ENCODE measurements around the gene GSTCD.
"Not testable (repeated sequence)": the region's sequence is repeated elsewhere in the genome, so short reads cannot be mapped to it uniquely, and the experiment has no call there.

The GSTCD gene, protein sequence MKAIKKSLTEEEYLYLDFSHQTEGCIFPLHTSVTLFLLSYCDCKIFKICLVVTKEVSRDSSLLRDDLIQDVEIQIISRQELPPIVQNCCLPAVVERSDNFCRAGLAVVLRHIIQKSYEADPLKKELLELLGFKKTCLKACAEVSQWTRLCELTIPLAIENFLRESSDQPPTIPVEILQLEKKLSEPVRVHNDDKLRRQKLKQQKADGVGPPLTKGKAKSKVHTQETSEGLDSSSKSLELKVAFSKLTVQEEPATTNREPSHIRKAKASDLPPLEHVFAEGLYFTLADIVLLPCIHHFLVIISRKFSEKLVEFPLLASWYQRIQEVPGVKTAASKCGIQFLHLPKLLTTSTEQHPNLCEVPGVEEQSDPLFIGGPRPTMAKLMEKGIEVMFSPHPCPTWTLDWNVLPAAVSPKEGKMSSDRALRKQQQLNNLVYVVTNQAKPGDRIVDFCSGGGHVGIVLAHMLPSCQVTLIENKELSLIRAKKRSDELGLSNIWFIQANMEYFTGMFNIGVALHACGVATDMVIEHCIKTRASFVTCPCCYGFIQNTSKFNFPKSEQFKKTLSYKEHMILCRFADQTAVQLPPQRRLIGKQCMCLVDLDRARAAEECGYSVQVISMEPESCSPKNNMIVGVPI

DNA sequence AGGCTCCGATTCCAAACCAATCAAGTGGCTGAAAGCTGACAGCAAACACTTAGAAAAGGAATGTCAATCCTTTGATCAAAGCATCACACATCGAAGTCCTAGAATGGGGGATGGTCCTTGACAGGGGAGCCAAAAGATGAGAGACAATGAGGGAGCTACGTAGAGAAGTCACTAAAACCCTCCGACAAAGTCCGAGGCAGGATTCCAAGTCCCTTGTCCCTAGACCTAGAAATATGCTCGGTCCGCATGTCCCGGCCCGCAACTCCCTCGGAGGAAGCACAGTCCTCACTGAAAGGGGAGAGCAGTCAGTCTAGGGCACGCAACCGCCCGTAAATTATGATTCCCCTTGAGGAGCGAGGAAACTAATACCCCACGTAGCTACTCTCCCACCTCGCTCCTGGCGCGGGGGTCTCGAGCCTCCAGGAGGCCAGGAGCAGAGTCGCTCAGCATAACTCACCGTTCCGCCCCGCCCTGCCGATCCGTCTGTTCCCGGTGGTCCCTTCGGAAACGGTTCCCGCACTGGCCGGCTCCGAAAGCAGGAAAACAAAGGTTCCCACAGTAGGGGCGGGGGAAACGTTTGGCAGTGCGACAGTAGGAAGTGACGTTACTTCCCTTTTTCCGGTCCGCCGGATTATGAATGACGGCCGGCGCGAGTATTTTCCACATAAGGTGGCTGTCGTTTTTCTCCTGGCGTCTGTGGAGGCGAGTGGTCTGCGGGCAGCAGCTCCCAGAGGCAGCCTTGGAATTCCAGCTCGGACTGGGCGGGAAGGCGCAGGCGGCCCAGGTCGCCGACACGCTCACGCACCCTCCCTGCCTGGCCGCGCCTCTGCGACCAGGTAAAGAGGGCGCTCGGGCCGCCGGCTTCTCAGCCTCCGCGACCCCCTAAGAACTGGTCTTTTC, at the start of gene GSTCD, which contains the start of gene INTS12:
Gene GSTCD, plus strand, starts transcription at position 604 of the 900 bp plus-strand sequence. CDS start 8,830 bp downstream, outside the sequence.
Gene INTS12, minus strand, starts transcription at position 509 of the 900 bp plus-strand sequence. CDS start 8,684 bp downstream, outside the sequence.
- DNase-seq: peak; percentile 88 to 91

DNA sequence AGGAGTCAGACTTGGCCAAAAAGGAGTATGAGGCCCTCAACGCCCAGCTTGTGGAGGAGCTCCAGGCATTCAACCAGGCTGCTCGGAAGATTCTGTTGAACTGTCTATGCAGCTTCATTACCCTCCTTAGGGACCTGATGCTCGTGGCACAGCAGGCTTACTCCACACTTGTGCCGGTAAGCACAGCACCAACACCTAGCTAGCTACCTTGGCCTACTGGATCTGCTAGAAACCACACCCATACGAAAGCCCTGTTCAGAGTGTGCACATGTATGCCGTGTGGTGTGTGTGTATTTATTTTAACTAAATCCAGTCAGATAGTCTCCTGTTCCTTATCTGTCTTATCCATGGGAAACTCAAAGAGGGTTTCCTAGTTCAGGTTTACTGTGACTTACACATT, 49.4 kb upstream of the GSTCD start:
- DNase-seq: no peak

DNA sequence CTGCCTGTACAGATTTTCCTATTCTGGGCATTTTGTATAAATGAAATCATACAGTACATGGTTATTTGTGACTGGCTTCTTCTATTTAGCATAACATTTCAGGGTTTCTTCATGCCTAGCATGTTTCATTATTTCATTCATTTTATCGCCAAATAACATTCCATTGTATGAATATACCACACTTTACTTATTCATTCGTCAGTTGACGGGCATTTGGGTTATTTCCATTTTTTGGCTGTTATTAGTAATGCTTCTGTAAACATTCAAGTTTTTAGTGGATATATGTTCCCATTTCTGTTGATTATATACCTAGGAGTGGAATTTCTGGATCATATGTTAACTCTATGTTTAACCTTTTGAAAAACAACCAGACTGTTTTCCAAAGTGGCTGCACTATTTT, 47.6 kb upstream of the GSTCD start:
- DNase-seq: no peak

DNA sequence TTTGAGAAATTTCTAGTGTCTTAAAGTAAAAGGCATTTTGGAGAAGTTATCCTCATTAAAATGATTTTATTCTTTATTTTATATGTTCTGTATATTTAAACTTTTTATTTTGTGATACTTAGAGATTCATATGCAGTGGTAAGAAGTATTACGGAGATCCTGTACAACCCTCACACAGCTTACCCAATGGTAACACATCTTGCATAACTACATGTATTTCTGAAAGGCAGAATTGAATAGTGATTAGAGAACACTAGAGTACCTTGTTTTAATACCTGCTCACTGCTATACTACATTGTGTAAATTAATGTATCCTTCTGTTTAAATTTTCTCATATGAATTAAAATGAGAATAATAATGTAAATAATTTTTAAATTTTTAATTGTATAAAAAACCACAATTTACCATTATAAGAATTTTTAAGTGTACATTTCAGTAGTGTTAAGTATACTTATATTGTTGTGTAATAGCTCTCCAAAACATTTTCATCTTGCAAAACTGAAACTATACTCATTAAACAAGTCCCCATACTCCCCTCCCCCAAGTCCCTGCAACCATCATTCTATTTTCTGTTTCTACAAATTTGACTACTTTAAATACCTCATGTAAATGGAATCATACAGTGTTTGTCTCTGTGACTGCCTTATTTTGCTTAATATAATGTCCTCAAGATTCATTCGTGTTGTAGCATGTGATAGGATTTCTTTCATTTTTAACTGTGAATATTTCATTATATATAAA, 45.5 kb upstream of the GSTCD start:
- no peak for DNase-seq

DNA sequence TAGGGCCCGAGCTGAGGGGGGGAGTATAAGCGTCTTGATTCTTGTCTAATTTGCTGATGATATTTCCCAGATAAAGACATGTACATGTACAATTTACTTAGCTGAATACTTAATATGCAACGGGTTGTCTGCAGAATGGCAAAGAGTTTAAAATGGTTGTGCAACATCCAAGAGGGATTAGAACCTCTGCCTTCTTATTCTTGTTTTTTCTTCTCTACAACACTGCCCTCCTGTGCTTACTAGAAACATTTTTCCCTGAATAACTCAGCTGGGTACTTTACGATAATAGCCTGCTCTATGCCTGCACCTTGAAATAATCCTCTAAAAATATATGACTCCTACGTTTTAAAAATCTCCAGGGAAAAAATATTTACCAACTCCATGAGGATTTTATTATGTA, 41.9 kb upstream of the GSTCD start:
- DNase-seq: no peak

DNA sequence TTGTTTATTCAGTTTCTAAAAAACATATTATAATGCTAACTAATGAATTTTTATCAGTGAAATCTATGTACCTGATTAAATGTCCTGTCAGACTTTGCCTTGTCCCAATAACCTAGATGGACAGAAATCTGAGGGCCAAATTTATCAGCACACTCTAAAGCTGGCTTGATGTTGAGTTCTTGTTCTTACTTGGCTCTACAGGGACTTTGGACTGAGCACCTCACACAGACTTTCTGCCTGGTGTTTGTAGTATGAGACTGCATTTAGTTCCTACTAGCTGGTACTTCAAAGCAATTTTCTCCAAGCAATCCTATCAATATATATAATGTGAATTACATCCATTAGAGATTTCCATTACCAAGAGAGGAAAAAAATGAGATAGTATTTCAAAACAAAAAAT, 37.9 kb upstream of the GSTCD start:
- DNase-seq: no peak

DNA sequence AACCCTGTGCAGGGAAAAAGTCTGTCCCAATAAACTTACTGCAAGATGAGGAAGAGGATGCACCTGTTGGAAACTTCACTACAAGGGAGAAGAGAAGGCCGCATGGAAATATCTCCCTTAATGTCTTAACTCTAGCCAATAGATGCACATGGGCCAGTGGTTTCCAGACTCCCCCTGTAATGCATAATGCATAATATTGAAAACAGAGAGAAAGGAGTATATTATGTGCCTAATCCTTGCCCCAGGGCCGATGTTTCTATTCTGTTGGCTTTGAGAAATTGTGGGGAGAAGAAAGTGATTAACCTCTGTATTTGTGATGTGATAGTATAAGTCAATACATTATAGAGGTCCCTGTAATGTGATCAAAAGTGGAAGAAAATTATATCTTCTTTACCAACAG, 37.3 kb upstream of the GSTCD start:
- no peak for DNase-seq

DNA sequence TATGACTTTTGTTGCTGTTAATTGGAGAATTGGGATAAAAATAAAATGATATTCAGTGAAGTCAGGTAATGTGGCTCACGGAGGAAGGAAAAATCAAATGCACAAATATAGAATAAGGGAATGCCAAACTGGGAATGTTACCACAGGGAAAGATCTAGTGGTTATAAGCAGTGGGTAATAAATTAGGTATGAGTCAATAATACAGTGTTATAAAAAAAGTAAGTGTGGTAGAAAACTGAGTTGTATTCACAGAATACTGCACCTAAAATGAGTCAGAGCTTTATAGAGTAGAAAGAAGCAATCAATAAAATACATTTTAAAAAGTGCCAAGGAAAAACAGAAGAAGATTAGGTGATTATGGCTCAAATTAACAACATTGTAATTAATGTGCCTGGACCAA, 34.6 kb upstream of the GSTCD start:
- no peak for DNase-seq

DNA sequence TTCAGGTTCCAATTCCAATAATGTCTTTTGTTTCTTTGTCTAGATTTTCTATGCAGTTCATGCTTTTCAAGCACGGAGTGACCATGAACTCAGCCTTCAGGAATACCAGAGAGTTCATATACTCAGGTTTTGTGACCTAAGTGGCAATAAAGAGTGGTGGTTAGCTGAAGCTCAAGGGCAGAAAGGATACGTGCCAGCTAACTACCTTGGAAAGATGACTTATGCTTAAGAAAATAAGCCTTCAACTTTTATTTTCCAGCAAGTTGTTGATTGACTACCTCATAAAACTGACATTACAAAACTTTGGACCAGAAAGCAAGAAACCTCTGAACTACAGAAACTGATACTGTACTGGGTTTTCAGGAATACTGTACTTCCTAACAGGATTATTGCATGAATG, 30.9 kb upstream of the GSTCD start:
- no peak for DNase-seq

DNA sequence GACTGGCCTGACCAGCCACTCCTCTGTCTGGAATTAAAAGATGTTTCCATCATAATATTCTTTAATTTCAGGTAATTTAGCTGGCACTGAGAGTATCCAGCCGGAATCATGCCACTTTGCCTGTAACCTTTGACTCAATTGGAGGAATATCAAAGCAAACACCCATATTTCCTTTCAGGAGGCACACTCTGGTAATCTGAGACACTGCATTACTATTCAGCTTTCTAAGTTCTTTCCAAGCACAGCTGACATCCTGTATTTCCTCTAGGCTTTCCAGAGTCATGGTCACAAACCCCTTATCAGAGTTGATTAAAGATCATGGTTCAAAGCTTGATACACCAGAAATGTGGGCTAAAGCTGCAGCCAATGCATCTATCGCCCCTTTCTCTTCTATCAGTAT, 29.4 kb upstream of the GSTCD start:
- no peak for DNase-seq

DNA sequence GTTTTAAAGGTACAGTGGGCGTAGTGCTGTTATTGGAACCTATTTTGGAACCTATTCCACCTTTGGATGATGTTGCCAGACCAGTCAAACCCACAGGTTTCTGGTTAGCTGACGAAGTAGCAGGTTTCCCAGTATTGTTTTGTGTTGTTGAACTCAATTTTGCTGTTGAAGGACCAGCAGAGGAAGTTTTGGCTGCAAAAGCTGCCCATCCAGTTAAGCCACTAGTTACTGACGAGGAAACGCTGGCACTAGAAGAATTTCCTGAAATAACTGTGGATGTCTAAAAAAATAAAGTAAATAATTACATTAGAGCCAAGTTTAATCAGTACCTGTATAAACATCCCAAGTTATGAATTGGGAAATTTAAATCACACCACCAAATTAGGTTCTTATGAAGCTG, 25.5 kb upstream of the GSTCD start:
- DNase-seq: no peak

DNA sequence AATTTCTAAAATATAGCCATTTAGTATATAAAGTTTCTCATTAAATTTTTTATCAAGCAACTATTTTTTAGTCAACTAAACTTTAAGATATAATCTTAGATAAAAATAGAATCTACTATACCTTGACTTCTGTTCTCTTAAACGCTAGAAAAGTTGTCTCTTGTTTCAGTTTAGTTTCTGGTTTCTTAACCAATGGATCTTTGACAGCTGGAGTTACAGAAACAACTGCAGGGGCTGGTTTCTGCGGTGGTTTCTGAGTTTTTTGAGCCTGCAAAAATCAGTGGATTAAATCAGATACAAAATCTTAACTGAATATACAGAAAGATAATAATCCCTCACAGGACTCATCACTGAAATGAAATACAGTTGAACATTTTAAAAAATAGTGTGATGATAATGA, 22.0 kb upstream of the GSTCD start:
- no peak for DNase-seq

DNA sequence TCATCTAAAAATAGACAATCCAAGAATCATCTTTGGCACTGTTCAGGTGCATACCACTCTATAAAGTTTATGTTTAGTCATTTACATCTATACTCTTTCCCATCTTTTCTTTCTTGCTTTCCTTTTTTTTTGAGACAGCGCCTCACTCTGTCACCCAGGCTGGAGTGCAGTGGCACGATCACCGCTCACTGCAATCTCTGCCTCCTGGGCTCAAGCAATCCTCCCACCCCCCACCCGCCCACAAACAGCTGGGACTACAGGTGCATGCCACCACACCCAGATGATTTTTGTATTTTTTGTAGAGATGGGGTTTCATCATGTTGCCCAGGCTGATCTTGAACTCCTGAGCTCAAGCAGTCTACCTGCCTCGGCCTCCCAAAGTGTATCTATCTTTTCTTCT, 13.8 kb upstream of the GSTCD start:
- DNase-seq: not testable (repeated sequence)

DNA sequence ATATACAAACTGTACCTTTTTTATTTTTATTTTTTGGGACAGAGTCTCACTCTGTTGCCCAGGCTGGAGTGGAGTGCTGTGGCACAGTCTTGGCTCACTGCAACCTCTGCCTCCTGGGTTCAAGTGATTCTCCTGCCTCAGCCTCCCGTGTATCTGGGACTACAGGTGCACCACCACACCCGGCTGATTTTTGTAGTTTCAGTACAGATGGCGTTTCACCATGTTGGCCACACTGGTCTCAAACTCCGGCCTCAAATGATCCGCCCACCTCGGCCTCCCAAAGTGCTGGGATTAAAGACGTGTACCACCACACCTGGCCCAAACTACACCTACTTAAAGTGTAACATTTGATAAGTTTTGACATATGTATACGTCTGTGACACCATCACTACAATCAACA, 12.8 kb upstream of the GSTCD start:
- DNase-seq: not testable (repeated sequence)

DNA sequence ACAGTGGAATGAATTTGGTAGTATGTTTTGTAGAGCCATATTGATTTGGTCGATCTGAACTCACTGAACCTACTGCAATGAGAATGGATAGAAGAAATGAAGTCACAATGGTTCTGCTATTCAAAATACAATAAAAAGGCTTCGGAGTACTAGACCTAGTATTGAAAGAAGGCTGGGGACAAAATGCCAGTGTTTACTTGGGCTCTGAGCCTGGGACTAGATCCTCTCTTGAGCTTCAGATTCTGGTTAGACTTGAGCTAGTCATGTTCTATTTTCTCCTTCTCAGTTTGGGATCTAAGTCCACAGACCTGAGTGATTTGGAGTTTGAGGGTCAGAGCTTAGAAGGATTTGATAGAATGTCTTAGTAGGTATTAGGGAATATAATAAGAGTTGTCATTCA, 10.0 kb upstream of the GSTCD start:
- no peak for DNase-seq

DNA sequence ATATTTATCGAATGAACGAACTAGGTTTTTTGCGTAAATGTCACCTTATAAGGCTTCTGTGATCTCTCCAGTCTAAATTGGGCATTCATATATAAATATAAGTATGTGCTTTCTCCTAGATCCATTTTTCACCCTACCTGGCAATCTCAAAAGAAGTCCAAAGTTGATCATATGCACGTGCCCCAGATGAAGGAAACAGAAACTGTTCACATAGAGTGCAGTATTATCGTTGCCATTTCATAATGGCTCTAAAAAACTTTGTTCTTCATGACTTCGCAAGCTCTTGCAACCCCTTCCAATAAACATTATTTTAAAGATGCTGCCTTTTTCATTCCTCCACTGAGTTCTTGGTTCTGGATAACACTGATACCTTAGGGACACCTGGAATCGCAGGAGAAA, 803 bp upstream of the GSTCD start:
- DNase-seq: peak in 1 of 2 donors; percentile 15

DNA sequence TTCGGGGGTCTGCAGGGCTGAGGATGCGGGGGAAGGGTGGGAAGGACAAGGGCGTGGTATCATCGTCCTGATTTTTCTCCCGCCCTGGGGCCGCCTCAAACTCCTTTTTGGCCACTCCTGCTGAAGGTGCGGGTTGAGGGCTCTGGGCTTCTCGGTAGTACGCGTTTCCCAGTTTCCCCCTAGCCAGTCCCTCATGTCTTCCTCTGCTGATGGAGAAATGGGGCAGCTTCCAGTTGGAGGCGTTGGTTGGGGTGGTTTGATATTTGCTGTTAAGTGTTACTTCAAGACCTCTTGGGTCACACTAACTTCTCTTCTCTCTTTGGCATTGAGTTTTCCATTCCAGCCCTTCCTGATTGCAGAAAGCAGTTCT, 482 bp downstream of the GSTCD start:
- peak in 1 of 2 donors; percentile 11 for DNase-seq

DNA sequence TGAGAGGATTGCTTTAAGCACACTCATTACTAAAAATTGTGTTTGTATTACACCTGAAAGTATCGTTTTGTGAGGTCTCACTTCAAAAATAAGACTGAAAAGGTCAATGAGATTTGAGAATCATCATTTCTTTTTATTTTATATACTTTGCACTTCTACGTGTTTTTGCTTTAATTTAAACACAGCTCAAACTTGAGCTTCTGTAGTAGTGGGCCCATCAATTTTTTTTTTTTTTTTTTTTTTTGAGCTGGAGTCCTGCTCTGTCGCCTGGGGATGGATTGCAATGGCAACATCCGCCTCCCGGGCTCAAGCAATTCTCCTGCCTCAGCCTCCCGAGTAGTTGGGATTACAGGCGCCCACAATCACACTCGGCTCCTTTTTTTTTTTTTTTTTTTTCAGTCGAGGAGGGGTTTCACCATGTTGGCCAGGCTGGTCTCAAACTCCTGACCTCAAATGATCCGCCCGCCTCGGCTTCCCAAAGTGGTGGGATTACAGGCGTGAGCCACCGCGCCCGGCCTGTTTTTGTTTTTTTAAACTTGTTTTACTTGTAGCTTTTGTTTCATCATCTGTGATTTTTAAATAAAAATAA, 1.5 kb downstream of the GSTCD start:
- no peak for DNase-seq

DNA sequence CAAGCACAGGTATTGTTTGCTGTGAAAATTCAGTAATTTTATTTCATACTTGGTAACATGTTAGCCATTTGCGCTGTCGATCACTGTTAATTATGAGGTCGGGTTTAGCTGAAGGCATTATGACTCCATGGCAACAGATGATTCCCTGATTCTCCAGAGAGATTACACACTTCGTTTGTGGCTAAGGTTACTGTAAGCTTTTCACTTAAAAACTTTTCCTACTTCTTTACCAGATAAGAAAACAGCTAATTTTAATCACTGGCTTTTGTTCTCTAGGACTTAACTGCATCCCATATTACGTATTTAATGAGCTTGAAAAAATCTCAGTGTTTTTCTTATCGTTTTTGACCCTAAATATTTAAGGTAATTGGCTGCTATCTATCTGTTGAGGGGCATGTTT, 2.1 kb downstream of the GSTCD start:
- DNase-seq: no peak

DNA sequence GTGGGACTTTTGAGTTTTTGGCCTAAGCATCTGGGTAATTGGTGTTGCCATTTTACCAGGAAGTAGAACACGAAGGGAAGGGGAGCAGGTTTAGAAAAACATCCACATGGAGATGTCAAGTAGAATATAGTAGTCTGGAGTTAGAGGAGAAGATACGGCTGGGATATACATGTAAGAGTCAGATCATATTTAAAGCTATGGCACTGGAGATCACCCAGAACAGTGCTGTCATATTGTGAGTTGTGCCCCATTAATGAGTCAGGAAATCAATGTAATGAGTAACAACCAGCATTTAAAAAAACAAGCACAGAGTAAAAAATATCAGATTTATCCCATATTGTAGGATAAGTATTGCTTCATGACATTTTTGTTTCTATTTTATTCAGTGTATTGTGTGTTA, 4.2 kb downstream of the GSTCD start:
- DNase-seq: no peak

DNA sequence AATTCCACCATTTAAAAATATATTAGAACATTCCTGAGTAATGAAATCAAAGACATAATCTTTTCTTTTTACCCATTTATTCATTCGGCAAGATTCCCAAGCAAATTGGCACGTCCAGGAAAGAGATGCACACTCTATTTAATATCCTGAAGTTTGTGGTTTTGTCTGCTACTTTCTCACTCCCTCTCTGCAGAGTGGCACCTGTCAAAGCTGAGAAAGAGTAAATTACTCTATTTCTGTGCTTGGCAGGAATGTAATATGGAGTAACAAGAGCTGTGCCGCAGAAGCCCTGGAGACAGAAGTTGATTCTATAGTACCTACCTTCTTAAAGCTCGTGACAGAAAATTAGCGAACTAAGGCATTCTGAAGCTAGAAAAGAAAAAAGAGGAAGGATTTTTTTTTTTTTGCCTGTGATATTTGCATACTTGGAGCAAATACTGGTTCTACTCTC, 5.5 kb downstream of the GSTCD start:
- DNase-seq: no peak

DNA sequence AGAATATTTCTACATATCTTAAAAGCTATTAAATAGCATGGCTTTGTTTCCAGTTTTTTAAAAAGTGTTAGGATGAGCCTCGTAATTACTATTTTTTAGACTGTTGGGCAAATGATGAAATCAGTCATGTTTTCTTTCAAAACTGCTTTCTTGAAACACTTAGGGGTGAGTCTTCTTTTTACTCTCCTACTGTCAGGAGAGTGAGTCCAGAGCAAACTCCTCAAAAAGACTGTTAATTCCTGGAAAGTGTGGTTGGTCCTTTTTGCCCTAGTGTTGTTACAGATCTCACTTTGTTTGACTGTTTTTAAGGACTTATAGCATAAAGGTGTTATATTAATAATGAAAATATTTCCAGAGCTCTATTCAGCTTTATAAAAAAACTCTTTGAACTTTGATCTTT, 6.3 kb downstream of the GSTCD start:
- no peak for DNase-seq

All from CD4-positive, alpha-beta T cell treated with Interleukin-4 for 1 hour (primary cell).